B cell (primary cell): ENCODE data around the gene COL19A1.

ENCODE experiments used
- CTCF ChIP-seq: fragments of 200-600 bp; IDR thresholded peaks from one replicate; pipeline ENCODE4 v1.8.0; 2022; ENCODE audit warnings: antibody characterized with exemption, mild to moderate bottlenecking
- EZH2 ChIP-seq: IDR thresholded peaks from 2 replicates; pipeline ENCODE4 v1.6.1; 2012; ENCODE audit warnings: borderline replicate concordance, low read depth, mild to moderate bottlenecking, moderate library complexity, low read length; ENCODE audit not compliant: insufficient read depth, poor library complexity, severe bottlenecking

DNA sequence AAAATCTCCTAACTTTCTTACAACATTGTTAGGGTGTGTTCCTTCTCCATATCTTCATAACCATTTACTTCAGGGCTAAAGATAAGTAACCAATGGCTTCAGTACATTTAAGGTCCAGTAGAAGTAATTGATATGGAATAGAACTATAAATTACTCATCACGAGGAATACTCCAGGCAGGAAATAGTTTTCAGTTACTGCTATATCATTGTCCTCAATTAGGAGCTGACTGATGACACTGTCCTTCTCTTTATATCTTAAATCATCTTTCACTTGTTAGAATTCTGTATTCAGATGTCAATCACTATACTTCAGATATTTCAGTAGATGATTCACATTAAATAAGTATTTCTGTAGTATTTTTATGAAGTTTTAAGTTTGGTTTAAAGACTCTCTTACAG is 88.4 kb downstream of the COL19A1 start:
- TF ChIP-seq CTCF: no peak
- no peak for TF ChIP-seq EZH2
